Medulla oblongata (tissue), 1 donor: ENCODE results near the gene TAS1R1.

Experiments used
- DNase-seq: peaks from one replicate; pipeline ENCODE4 v3.0.0-alpha.2; 2015; ENCODE audit errors: extremely low spot score

The TAS1R1 gene

GRCh38 chr1:6603915-6604558 lies 48.9 kb downstream of the TAS1R1 start:
- peak; percentile 78 for DNase-seq

GRCh38 chr1:6612641-6613360 lies 57.7 kb downstream of the TAS1R1 start:
- DNase-seq, result peak; percentile 52

GRCh38 chr1:6613361-6614018 lies 58.4 kb downstream of the TAS1R1 start, which contains the start of gene PHF13:
Gene PHF13 (plus strand): TSS chr1:6613731. CDS start chr1:6614067, 336 bp downstream.
- peak; percentile 99 for DNase-seq

GRCh38 chr1:6614019-6614928 lies 59.2 kb downstream of the TAS1R1 start:
- peak; percentile 48 for DNase-seq

- no peak for DNase-seq
Measured at GRCh38 chr1:6614929-6615785, 60.0 kb downstream of the TAS1R1 start.

- DNase-seq, result no peak
Measured at GRCh38 chr1:6619045-6619444, 63.9 kb downstream of the TAS1R1 start.

GRCh38 chr1:6621429-6622391 lies 66.6 kb downstream of the TAS1R1 start:
- no peak for DNase-seq

GRCh38 chr1:6622396-6623152 lies 67.5 kb downstream of the TAS1R1 start:
- no peak for DNase-seq

GRCh38 chr1:6623269-6623965 lies 68.3 kb downstream of the TAS1R1 start:
- DNase-seq, result no peak

- DNase-seq, result peak; percentile 75
Measured at GRCh38 chr1:6624710-6625583, 69.8 kb downstream of the TAS1R1 start, which contains the start of gene THAP3. Gene THAP3 (plus strand): TSS chr1:6624868. CDS start chr1:6625219, 351 bp downstream.

GRCh38 chr1:6625584-6626149 lies 70.6 kb downstream of the TAS1R1 start:
- no peak for DNase-seq

- no peak for DNase-seq
Measured at GRCh38 chr1:6627031-6627430, 71.9 kb downstream of the TAS1R1 start.

- DNase-seq, result no peak
Measured at GRCh38 chr1:6627841-6628545, 72.9 kb downstream of the TAS1R1 start.

- no peak for DNase-seq
Measured at GRCh38 chr1:6628971-6629479, 73.9 kb downstream of the TAS1R1 start.
